HepG2 (cell line): ENCODE data around the gene TBKBP1. TPM values are rescaled to one million over a fixed set of nuclear protein-coding genes. Genes with fewer than 3 reads are reported as not detected.
A peak's percentile ranks its signal among the peaks of the same experiment; 100 is the strongest.

ENCODE experiments used
- CCAR2 ChIP-seq: fragments of 200-400 bp; formaldehyde crosslinking; optimal IDR thresholded peaks from 2 replicates; pipeline ENCODE3; 2018; ENCODE audit warnings: low read depth, mild to moderate bottlenecking, low read length, moderate library complexity
- CREB1 ChIP-seq, 2 experiments: fragments of 450-650 bp in 1 of 2; IDR thresholded peaks; 2 replicates each; pipeline ENCODE4 v1.6.1; 2016 to 2017; ENCODE audit warnings: control low read depth in 1 of 2, mild to moderate bottlenecking in 1 of 2, missing compliant biosample characterization in 1 of 2, missing genetic modification characterization in 1 of 2
- CTCF ChIP-seq: sonication (generic); formaldehyde crosslinking; IDR thresholded peaks from 2 replicates; pipeline ENCODE4 v1.5.0; 2020; ENCODE audit warnings: mild to moderate bottlenecking, missing genetic modification reagents, moderate library complexity
- LCORL ChIP-seq, 2 experiments: fragments of 450-650 bp in 1 of 2; sonication (generic) in 1 of 2; formaldehyde crosslinking in 1 of 2; IDR thresholded peaks; 2 replicates each; pipeline versions ENCODE4 v1.5.0 to v1.6.1; 2017 to 2020; ENCODE audit warnings: antibody characterized with exemption in 1 of 2, missing genetic modification reagents in 1 of 2
- MTA1 ChIP-seq: sonication (generic); formaldehyde crosslinking; IDR thresholded peaks from 2 replicates; pipeline ENCODE4 v1.4.0; 2020; ENCODE audit warnings: missing genetic modification reagents, mild to moderate bottlenecking, borderline replicate concordance
- SMAD1 ChIP-seq: sonication (generic); formaldehyde crosslinking; IDR thresholded peaks from 2 replicates; pipeline ENCODE4 v1.4.0; 2020; ENCODE audit warnings: missing genetic modification reagents, low read depth, mild to moderate bottlenecking, borderline replicate concordance
- TBP ChIP-seq: sonication (generic); formaldehyde crosslinking; IDR thresholded peaks from 2 replicates; pipeline ENCODE4 v1.5.0; 2020; ENCODE audit warnings: missing genetic modification reagents
- TEF ChIP-seq: sonication (generic); formaldehyde crosslinking; IDR thresholded peaks from 2 replicates; pipeline ENCODE4 v1.5.0; 2020; ENCODE audit warnings: missing genetic modification reagents
- ZFP36 ChIP-seq: fragments of 150-350 bp; IDR thresholded peaks from 2 replicates; pipeline ENCODE4 v1.6.1; 2018; ENCODE audit warnings: borderline replicate concordance, low read length, low read depth; ENCODE audit not compliant: partially characterized antibody
- ZNF3 ChIP-seq: IDR thresholded peaks from 2 replicates; pipeline ENCODE4 v1.7.0; 2017; ENCODE audit warnings: inconsistent platforms
- ZNF619 ChIP-seq: sonication (generic); formaldehyde crosslinking; IDR thresholded peaks from 2 replicates; pipeline ENCODE4 v1.4.0; 2020; ENCODE audit warnings: mild to moderate bottlenecking, missing genetic modification reagents
- ZNF784 ChIP-seq: sonication (generic); formaldehyde crosslinking; IDR thresholded peaks from 2 replicates; pipeline ENCODE4 v1.5.1; 2020; ENCODE audit warnings: missing genetic modification reagents, mild to moderate bottlenecking, borderline replicate concordance
- polyA plus RNA-seq, 8 experiments: library from polyadenylated mRNA; depleted of rRNA in 3 of 8; stranded (reverse) in 7 of 8; unstranded in 1 of 8; fragments of >200 nt; fragmentation: Illumina TruSeq in 4 of 8; extraction: Trizol in 4 of 8; gene quantifications; 2 replicates each; pipeline versions ENCODE4 v1.2.1 to v1.2.3, GENCODE V29; 2011 to 2016; ENCODE audit warnings: low read depth in 4 of 8, missing spikeins in 1 of 8, mixed read lengths in 1 of 8; ENCODE audit not compliant: insufficient read depth in 1 of 8
- total RNA-seq, 5 experiments: library from RNA; depleted of rRNA; stranded (reverse); fragments of >200 nt; fragmentation: Illumina TruSeq; extraction: Trizol; gene quantifications; 2 replicates each; pipeline ENCODE4 v1.2.3, GENCODE V29; 2016; ENCODE audit warnings: low read depth in 1 of 5
- TF ChIP-seq, protein P1 (sequence below): IDR thresholded peaks from 2 replicates; pipeline ENCODE4 v1.6.1; 2016; ENCODE audit warnings: low read depth, control low read depth
- TF ChIP-seq, protein P2 (sequence below): sonication (generic); formaldehyde crosslinking; IDR thresholded peaks from 2 replicates; pipeline ENCODE4 v1.4.0; 2020; ENCODE audit warnings: missing genetic modification reagents
- TF ChIP-seq, protein P3 (sequence below): sonication (generic); formaldehyde crosslinking; IDR thresholded peaks from 2 replicates; pipeline ENCODE4 v1.4.0; 2020; ENCODE audit warnings: mild to moderate bottlenecking, missing genetic modification reagents
- TF ChIP-seq, protein P4 (sequence below): IDR thresholded peaks from 2 replicates; pipeline ENCODE4 v1.6.1; 2016; ENCODE audit warnings: low read depth

The TBKBP1 gene
- total and polyA plus RNA-seq, 2 of the 13 experiments (the other 11 are each of a cell fraction or from before 2014, with no cell fraction given) = 2.6 to 7.0 TPM

GRCh38 chr17:47742319-47743181 lies 48.6 kb downstream of the TBKBP1 start (continued):
- TF ChIP-seq CREB1 (IDR thresholded peaks at IDR 0.05) (no peak), CREB1 (CRISPR knock-in tag; IDR thresholded peaks at IDR 0.05) (no peak), CCAR2 (no peak), SMAD1 (CRISPR knock-in tag) (no peak), TEF (no peak), ZNF784 (CRISPR knock-in tag) (no peak), ZNF619 (0 out of 2 replicates have a peak, but pooled peaks have one; percentile 38), MTA1 (CRISPR knock-in tag) (no peak), LCORL (IDR thresholded peaks at IDR 0.05) (no peak), LCORL (CRISPR knock-in tag; IDR thresholded peaks at IDR 0.05) (peak; percentile 43; the same call in 1 of the 2 replicates), CTCF (peak; percentile 90), ZNF3 (CRISPR knock-in tag) (no peak), TBP (CRISPR knock-in tag) (no peak), ZFP36 (no peak)
- TF ChIP-seq, protein P1, sequence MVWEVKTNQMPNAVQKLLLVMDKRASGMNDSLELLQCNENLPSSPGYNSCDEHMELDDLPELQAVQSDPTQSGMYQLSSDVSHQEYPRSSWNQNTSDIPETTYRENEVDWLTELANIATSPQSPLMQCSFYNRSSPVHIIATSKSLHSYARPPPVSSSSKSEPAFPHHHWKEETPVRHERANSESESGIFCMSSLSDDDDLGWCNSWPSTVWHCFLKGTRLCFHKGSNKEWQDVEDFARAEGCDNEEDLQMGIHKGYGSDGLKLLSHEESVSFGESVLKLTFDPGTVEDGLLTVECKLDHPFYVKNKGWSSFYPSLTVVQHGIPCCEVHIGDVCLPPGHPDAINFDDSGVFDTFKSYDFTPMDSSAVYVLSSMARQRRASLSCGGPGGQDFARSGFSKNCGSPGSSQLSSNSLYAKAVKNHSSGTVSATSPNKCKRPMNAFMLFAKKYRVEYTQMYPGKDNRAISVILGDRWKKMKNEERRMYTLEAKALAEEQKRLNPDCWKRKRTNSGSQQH (CRISPR knock-in tag) = no peak
- TF ChIP-seq, protein P2, sequence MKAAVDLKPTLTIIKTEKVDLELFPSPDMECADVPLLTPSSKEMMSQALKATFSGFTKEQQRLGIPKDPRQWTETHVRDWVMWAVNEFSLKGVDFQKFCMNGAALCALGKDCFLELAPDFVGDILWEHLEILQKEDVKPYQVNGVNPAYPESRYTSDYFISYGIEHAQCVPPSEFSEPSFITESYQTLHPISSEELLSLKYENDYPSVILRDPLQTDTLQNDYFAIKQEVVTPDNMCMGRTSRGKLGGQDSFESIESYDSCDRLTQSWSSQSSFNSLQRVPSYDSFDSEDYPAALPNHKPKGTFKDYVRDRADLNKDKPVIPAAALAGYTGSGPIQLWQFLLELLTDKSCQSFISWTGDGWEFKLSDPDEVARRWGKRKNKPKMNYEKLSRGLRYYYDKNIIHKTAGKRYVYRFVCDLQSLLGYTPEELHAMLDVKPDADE (CRISPR knock-in tag) = no peak
- TF ChIP-seq, protein P3, sequence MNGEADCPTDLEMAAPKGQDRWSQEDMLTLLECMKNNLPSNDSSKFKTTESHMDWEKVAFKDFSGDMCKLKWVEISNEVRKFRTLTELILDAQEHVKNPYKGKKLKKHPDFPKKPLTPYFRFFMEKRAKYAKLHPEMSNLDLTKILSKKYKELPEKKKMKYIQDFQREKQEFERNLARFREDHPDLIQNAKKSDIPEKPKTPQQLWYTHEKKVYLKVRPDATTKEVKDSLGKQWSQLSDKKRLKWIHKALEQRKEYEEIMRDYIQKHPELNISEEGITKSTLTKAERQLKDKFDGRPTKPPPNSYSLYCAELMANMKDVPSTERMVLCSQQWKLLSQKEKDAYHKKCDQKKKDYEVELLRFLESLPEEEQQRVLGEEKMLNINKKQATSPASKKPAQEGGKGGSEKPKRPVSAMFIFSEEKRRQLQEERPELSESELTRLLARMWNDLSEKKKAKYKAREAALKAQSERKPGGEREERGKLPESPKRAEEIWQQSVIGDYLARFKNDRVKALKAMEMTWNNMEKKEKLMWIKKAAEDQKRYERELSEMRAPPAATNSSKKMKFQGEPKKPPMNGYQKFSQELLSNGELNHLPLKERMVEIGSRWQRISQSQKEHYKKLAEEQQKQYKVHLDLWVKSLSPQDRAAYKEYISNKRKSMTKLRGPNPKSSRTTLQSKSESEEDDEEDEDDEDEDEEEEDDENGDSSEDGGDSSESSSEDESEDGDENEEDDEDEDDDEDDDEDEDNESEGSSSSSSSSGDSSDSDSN (CRISPR knock-in tag) = no peak
- TF ChIP-seq, protein P4, sequence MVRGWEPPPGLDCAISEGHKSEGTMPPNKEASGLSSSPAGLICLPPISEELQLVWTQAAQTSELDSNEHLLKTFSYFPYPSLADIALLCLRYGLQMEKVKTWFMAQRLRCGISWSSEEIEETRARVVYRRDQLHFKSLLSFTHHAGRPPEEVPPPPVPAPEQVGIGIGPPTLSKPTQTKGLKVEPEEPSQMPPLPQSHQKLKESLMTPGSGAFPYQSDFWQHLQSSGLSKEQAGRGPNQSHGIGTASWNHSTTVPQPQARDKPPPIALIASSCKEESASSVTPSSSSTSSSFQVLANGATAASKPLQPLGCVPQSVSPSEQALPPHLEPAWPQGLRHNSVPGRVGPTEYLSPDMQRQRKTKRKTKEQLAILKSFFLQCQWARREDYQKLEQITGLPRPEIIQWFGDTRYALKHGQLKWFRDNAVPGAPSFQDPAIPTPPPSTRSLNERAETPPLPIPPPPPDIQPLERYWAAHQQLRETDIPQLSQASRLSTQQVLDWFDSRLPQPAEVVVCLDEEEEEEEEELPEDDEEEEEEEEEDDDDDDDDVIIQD (CRISPR knock-in tag) = no peak
